ENCODE results near the gene MSL3B.

The MSL3B gene

DNA sequence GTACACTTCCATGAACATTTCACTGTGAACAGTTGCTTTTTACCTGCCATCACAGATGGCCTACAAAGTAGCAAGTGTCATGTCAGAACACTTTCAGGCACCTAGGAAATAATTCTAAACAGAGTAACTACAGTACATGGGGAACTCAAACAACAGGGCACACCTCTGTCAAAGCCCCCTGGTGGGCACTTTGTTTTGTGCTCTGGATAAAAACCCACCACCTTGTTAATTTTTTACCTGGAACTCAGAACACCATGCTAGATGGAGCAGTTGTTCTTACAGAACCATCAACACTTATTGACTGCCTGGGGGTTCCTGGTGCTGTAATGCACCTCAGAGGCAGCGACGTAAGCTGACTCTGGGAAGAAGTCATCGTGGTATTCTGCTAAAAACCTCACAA lies 2.3 kb downstream of the MSL3B start:
- no peak overlapping the region for H3K4me3 Mint-ChIP-seq
- H3K9me3 Mint-ChIP-seq = peaks cover 6 to 29% (median 20%) of the 10 kb centered on the region in 7 donors
- H3K27ac Mint-ChIP-seq = peak overlapping the region in 1 of 7 donors; percentile 18

DNA sequence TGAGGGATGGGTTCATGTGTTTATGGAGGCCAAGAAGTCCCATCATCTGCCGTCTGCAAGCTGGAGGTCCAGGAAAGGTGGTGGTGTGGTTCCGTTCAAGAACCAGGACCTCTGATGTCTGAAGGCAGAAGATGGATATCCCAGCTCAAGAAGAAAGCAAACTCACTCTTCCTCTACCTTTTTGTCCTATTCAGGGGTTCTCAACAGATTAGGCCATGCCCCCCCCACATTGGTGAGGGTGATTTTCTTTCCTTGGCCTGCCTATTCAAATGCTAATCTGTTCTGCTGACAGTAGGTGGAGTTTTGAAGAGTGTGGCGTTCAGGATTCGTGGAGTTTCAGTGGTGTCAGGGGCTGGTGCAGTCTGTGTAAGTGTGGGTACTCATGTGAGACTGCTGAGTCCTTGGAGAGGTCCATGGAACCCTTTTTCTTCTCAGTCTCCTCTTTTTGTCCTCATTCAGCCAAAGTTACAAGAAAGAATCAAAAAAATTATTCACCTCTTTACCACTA lies 5.9 kb downstream of the MSL3B start:
- no peak overlapping the region for H3K4me3 ChIP-seq (replicated peaks in 1 of 3; ENCODE audit: low read depth in 2 of 3, low read length in 3 of 3)
- H4K20me1 ChIP-seq (ENCODE audit: insufficient read depth, low read length) = no peaks in the 10 kb centered on the region
- no peaks in the 10 kb centered on the region for H3K36me3 ChIP-seq (replicated peaks in 1 of 2; ENCODE audit: control insufficient read depth in 1 of 2, insufficient read depth in 2 of 2, low read length in 2 of 2)
- WGBS (ENCODE audit: insufficient coverage) = no CpG with 5 or more reads among the region's 4 CpGs
- no peaks in the 10 kb centered on the region for H3K79me2 ChIP-seq (ENCODE audit: insufficient read depth, low read length)
- H3K4me1 ChIP-seq (ENCODE audit: control insufficient read depth in 1 of 2, insufficient read depth in 2 of 2, low read length in 2 of 2) = peaks cover 0 to 5% of the 10 kb centered on the region in 2 donors
- no peak for DNase-seq
- H3K4me2 ChIP-seq (replicated peaks; ENCODE audit: extremely low read depth, low read length, poor library complexity, severe bottlenecking) = no peak overlapping the region
- H3K27me3 ChIP-seq (ENCODE audit: control insufficient read depth in 2 of 2, insufficient read depth in 2 of 2, low read length in 2 of 2) = no peaks in the 10 kb centered on the region
- no peak overlapping the region for H3K4me3 Mint-ChIP-seq
- TF ChIP-seq, protein P1, sequence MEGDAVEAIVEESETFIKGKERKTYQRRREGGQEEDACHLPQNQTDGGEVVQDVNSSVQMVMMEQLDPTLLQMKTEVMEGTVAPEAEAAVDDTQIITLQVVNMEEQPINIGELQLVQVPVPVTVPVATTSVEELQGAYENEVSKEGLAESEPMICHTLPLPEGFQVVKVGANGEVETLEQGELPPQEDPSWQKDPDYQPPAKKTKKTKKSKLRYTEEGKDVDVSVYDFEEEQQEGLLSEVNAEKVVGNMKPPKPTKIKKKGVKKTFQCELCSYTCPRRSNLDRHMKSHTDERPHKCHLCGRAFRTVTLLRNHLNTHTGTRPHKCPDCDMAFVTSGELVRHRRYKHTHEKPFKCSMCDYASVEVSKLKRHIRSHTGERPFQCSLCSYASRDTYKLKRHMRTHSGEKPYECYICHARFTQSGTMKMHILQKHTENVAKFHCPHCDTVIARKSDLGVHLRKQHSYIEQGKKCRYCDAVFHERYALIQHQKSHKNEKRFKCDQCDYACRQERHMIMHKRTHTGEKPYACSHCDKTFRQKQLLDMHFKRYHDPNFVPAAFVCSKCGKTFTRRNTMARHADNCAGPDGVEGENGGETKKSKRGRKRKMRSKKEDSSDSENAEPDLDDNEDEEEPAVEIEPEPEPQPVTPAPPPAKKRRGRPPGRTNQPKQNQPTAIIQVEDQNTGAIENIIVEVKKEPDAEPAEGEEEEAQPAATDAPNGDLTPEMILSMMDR (IDR thresholded peaks at IDR 0.05) = no peak
- H3K9me3 ChIP-seq (replicated peaks in 1 of 2; ENCODE audit: control insufficient read depth in 1 of 2, insufficient read depth in 1 of 2, low read length in 2 of 2) = peaks cover 0 to 5% of the 10 kb centered on the region in 2 donors
- H3K4me1 Mint-ChIP-seq = peaks cover 10% of the 10 kb centered on the region
- no peaks in the 10 kb centered on the region for H3K36me3 Mint-ChIP-seq
- no peak overlapping the region for H3K27ac ChIP-seq (ENCODE audit: low read depth in 1 of 2, low read length in 2 of 2)
- intact Hi-C loops (cut with micrococcal nuclease) = no loop called here
- H3K27me3 Mint-ChIP-seq (ENCODE audit: low read depth in 3 of 3) = peaks cover 2 to 12% (median 2%) of the 10 kb centered on the region in 3 donors
- no peak overlapping the region for H2AFZ ChIP-seq (ENCODE audit: insufficient read depth, low read depth, low read length, poor library complexity, severe bottlenecking)
- no peak overlapping the region for H3K9ac ChIP-seq (ENCODE audit: insufficient read depth, low read length, poor library complexity, severe bottlenecking)
- H3K9me3 Mint-ChIP-seq = peaks cover 3 to 12% (median 6%) of the 10 kb centered on the region in 7 donors
- H3K27ac Mint-ChIP-seq = no peak overlapping the region

More for the DNA sequence above, 2.3 kb downstream of the MSL3B start:
- H4K20me1 ChIP-seq (ENCODE audit: insufficient read depth, low read length) = no peaks in the 10 kb centered on the region
- DNase-seq = no peak
- Mint-ChIP-seq H3K4me1 (peaks cover 11% of the 10 kb centered on the region), H3K27me3 (ENCODE audit: low read depth in 3 of 3) (peaks cover 11 to 18% (median 16%) of the 10 kb centered on the region in 3 donors), H3K36me3 (no peaks in the 10 kb centered on the region)
- H3K9ac ChIP-seq (ENCODE audit: insufficient read depth, low read length, poor library complexity, severe bottlenecking) = no peak overlapping the region
- no peak overlapping the region for H2AFZ ChIP-seq (ENCODE audit: insufficient read depth, low read depth, low read length, poor library complexity, severe bottlenecking)
- H3K4me3 ChIP-seq (replicated peaks in 1 of 3; ENCODE audit: low read depth in 2 of 3, low read length in 3 of 3) = no peak overlapping the region
- intact Hi-C loops (cut with micrococcal nuclease) = no loop called here
- H3K4me1 ChIP-seq (ENCODE audit: control insufficient read depth in 1 of 2, insufficient read depth in 2 of 2, low read length in 2 of 2) = peaks cover 4 to 13% of the 10 kb centered on the region in 2 donors
- H3K9me3 ChIP-seq (replicated peaks in 1 of 2; ENCODE audit: control insufficient read depth in 1 of 2, insufficient read depth in 1 of 2, low read length in 2 of 2) = peaks cover 5 to 6% of the 10 kb centered on the region in 2 donors
- peaks cover 3 to 6% of the 10 kb centered on the region in 2 donors for H3K27me3 ChIP-seq (ENCODE audit: control insufficient read depth in 2 of 2, insufficient read depth in 2 of 2, low read length in 2 of 2)
- no CpG with 5 or more reads among the region's 3 CpGs for WGBS (ENCODE audit: insufficient coverage)
- H3K36me3 ChIP-seq (replicated peaks in 1 of 2; ENCODE audit: control insufficient read depth in 1 of 2, insufficient read depth in 2 of 2, low read length in 2 of 2) = no peaks in the 10 kb centered on the region
- TF ChIP-seq, protein P1 (IDR thresholded peaks at IDR 0.05) = no peak
- no peaks in the 10 kb centered on the region for H3K79me2 ChIP-seq (ENCODE audit: insufficient read depth, low read length)
- no peak overlapping the region for H3K4me2 ChIP-seq (replicated peaks; ENCODE audit: extremely low read depth, low read length, poor library complexity, severe bottlenecking)
- no peak overlapping the region for H3K27ac ChIP-seq (ENCODE audit: low read depth in 1 of 2, low read length in 2 of 2)
